Measurements from ENCODE around the gene SIRPB2.

The SIRPB2 gene

GRCh38 chr20:1491281-1491840 lies at the start of gene SIRPB2:
Gene SIRPB2 (minus strand): TSS chr20:1491420. CDS start chr20:1491359, 61 bp downstream.
- no peak for DNase-seq

- DNase-seq, result no peak
Measured at GRCh38 chr20:1539816-1540419, 48.7 kb upstream of the SIRPB2 start.

GRCh38 chr20:1538655-1539054 lies 47.4 kb upstream of the SIRPB2 start:
- no peak for DNase-seq

GRCh38 chr20:1537731-1538058 lies 46.5 kb upstream of the SIRPB2 start:
- no peak for DNase-seq

GRCh38 chr20:1536893-1537730 lies 45.9 kb upstream of the SIRPB2 start:
- DNase-seq, result no peak

GRCh38 chr20:1535420-1536175 lies 44.4 kb upstream of the SIRPB2 start:
- no peak for DNase-seq

GRCh38 chr20:1534526-1534925 lies 43.3 kb upstream of the SIRPB2 start:
- no peak for DNase-seq

GRCh38 chr20:1533059-1533458 lies 41.8 kb upstream of the SIRPB2 start:
- no peak for DNase-seq

GRCh38 chr20:1528811-1529210 lies 37.6 kb upstream of the SIRPB2 start:
- no peak for DNase-seq

- no peak for DNase-seq
Measured at GRCh38 chr20:1527923-1528322, 36.7 kb upstream of the SIRPB2 start.

GRCh38 chr20:1526896-1527295 lies 35.7 kb upstream of the SIRPB2 start:
- no peak for DNase-seq

GRCh38 chr20:1526310-1526709 lies 35.1 kb upstream of the SIRPB2 start:
- DNase-seq, result no peak

GRCh38 chr20:1524004-1524403 lies 32.8 kb upstream of the SIRPB2 start:
- DNase-seq, result no peak

- no peak for DNase-seq
Measured at GRCh38 chr20:1517010-1517409, 25.8 kb upstream of the SIRPB2 start.

GRCh38 chr20:1513801-1514200 lies 22.6 kb upstream of the SIRPB2 start:
- DNase-seq, result no peak

- DNase-seq, result no peak
Measured at GRCh38 chr20:1509237-1509636, 18.0 kb upstream of the SIRPB2 start.

- no peak for DNase-seq
Measured at GRCh38 chr20:1508574-1508973, 17.4 kb upstream of the SIRPB2 start.

GRCh38 chr20:1507276-1507675 lies 16.1 kb upstream of the SIRPB2 start:
- DNase-seq, result no peak

- no peak for DNase-seq
Measured at GRCh38 chr20:1505871-1506270, 14.7 kb upstream of the SIRPB2 start.

GRCh38 chr20:1505361-1505760 lies 14.1 kb upstream of the SIRPB2 start:
- no peak for DNase-seq

- peak; percentile 88 for DNase-seq
Measured at GRCh38 chr20:1503564-1504227, 12.5 kb upstream of the SIRPB2 start.

GRCh38 chr20:1500496-1500895 lies 9.3 kb upstream of the SIRPB2 start:
- no peak for DNase-seq

Data from NCI-H524 treated with DMSO at 0.1 percent for 48 hours (cell line).